Fibroblast of skin of right biceps (primary cell): ENCODE measurements around the gene C9orf57.
A peak's percentile ranks its signal among the peaks of the same experiment; 100 is the strongest.
"Not testable (repeated sequence)": the region's sequence is repeated elsewhere in the genome, so short reads cannot be mapped to it uniquely, and the experiment has no call there.

Experiments
- DNase-seq: peaks from one replicate; pipeline ENCODE4 v3.0.0-alpha.2; 2013

C9orf57 gene

GRCh38 chr9:72022841-72023240 is 37.6 kb downstream of the C9orf57 start:
- peak; percentile 92 for DNase-seq

- DNase-seq = no peak
These were observed 47.1 kb downstream of the C9orf57 start for GRCh38 chr9:72013292-72013760.

- DNase-seq = no peak
These were observed 47.8 kb downstream of the C9orf57 start for GRCh38 chr9:72012646-72013045.

- not testable (repeated sequence) for DNase-seq
These were observed 52.7 kb downstream of the C9orf57 start for GRCh38 chr9:72007726-72008125.

GRCh38 chr9:72006501-72006900 is 53.9 kb downstream of the C9orf57 start:
- DNase-seq = peak; percentile 15

- no peak for DNase-seq
These were observed 55.0 kb downstream of the C9orf57 start for GRCh38 chr9:72005451-72005850.
